Activated CD8-positive, alpha-beta memory T cell treated with anti-CD3 and anti-CD28 coated beads for 36 hours (primary cell): Measurements from ENCODE around the gene DAPL1. TPM values are rescaled to one million over a fixed set of nuclear protein-coding genes. Genes with fewer than 3 reads are reported as not detected.

ENCODE experiments used
- CTCF ChIA-PET: fragments of 350-600 bp; sonication (Branson Sonifier 250); formaldehyde crosslinking; loops from one replicate; lab custom pipeline; 2021; ENCODE audit warnings: antibody characterized with exemption; lab: Charles Lee
- POLR2A ChIA-PET: fragments of 350-600 bp; sonication (Branson Sonifier 250); formaldehyde crosslinking; loops from one replicate; lab custom pipeline; 2021; ENCODE audit warnings: antibody characterized with exemption; lab: Charles Lee
- total RNA-seq, 2 experiments: library from RNA; stranded (reverse); gene quantifications; one replicate each; pipeline ENCODE4 v1.2.3, GENCODE V29; 2021

DAPL1 gene, protein sequence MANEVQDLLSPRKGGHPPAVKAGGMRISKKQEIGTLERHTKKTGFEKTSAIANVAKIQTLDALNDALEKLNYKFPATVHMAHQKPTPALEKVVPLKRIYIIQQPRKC
- total RNA-seq = not detected

DNA sequence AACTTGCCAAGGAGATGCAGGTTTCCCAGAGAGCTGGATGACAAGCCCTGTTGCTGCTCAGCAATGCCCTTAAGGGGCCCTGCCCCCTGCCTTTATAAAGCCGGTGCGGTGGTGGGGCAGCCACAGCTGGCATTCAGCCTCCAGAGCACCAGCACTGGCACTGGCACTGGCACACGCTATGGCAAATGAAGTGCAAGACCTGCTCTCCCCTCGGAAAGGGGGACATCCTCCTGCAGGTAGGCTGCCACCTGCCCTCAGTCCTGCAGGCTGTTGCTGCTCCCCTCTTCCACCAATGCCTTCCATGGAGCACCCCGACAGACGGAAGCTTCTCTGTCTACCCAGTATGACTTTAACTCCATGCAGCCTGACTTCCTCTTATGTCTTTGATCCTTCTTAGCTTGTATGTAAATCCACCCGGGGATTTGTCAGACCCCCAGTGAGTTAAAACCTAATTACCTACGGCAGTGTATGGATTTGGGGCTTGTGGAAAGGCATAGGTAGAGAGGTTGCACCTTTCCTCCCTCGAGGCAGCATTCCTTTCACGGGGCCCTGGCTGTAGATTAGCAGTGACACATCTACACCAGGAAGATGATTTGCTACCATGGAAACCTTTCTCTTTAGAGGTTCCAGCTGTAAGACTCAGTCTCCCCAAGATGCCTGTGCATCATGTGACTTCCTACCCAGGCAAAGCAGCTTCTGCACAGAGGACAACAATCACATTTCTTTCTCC is at the start of gene DAPL1:
Gene DAPL1 (plus strand): TSS at position 123 of the 730 bp plus-strand sequence. CDS start 56 bp downstream, at position 179.
- ChIA-PET POLR2A (no interaction called here), CTCF (no interaction called here)

DNA sequence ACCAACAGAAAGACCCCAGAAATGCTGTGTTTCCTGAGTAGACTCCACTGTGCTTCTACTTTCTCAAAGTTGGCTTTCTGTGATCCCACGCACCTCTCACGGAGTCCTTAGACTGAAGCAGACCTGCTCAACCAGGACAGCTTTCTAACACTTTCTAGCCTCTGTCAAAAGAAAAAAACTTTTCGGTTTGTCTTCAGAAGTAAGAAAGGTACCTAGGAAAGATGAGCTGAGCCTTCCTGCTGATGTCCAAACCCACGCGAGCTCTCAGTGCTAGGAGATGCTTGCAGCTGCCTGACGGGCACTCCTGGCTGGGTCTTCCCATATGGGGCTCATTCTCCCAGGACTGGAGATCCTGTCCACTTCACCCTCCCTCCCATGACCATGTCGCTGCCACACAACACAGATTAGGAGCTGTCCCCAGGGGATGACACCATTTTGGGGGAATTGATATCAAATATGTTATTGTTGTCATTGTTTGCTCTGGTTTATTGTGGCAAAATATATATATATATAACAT is 49.2 kb upstream of the DAPL1 start:
- ChIA-PET POLR2A (no interaction called here), CTCF (interaction anchor here (1.3 to 2.2 kb wide), 3 partner anchors 9 to 722 kb away, joined by 3 to 6 read pairs (median 3); no protein-coding TSS in a partner anchor)

- ChIA-PET CTCF (interaction anchor here (1.3 to 2.2 kb wide), 3 partner anchors 9 to 723 kb away, joined by 3 to 6 read pairs (median 3); no protein-coding TSS in a partner anchor), POLR2A (no interaction called here)
Observed at GRCh38 chr2:158746488-158746887, 48.6 kb upstream of the DAPL1 start.

DNA sequence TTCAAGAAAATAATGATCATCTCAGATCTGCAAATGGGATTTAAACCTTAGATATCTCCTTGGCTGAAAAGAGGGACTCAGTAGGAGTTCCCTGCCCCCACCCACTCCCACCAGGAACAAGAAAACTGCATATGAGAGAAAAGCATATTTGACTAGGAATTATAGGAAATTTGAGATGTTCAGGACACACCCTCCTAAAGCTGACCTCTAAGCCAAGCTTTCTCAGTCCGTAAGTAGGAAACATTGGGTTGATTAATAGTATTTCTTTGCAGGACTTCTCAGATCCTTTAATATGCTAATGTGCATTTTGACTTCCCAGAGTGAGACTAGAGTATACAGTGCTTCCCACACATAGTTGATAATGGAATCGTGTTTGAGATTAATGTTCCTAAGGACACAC is 47.8 kb upstream of the DAPL1 start:
- CTCF ChIA-PET = interaction anchor here (1.3 to 2.0 kb wide), 2 partner anchors 10 to 723 kb away, joined by 3 to 5 read pairs; no protein-coding TSS in a partner anchor
- POLR2A ChIA-PET = interaction anchor here (0.6 kb wide), 1 partner anchor 15 kb away, joined by 3 read pairs; no protein-coding TSS in a partner anchor

DNA sequence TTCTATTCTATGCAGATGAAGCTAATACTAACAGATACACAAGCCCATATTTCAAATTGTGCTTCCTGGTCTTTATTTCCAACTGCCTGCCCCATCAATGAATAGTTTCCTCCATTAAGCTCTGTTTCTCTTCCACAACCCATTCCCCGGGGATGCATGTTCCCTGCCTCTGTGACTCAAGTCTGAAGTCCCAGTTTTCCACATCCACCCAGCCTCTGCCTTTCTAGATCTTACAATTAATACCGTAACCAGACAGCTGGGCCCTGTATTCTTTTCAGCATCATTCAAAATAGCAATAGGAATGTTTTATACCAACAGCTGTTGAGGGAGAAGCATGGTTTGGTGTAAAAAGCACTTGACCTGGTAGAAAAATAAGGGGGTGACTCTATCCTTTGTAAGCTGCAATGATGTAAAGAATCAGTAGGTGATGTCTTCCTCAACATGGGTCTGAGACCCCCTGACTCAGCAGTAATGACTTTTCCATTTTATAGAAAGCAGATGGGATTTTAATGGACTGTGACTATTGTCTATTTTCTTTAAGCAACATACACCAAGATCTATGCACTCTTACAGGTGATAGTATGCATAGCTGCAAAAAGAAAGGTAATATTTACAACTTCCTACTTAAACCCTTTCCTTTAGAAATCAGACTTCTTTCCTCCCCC is 46.1 kb upstream of the DAPL1 start:
- ChIA-PET CTCF (interaction anchor here (2.0 kb wide), 1 partner anchor 725 kb away, joined by 5 read pairs; no protein-coding TSS in a partner anchor), POLR2A (no interaction called here)

DNA sequence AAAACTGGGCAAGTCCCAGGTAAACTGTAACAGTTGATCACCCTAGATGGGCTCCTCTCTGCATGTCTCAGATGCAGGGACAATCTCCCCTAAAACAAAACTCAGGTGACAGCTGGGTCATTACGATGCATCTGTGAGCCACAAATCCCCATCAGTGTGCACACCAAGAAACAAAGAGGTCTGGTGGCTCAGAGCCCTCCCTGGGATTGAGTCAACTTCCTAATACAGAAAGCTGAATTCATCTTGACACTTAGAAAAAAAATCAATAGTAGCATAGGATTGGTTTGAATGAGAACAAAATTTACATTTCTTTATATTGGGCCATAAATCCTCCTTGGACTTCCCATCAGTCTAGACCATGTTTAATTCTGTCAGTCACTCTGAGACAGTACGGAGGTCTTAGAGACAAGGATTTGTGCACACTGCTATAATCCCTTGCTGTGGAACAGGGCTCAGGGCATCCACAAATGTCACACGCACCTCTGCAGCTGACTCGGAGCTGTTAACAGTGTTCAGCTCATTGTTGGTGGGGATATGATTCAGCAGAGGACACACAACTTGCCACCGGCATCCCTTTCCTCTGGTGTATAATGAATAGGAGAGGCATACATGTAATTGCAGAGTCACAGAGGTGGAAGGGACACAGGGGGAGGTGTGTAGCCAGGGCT is 44.5 kb upstream of the DAPL1 start:
- CTCF ChIA-PET = interaction anchor here (1.1 kb wide), 1 partner anchor 716 kb away, joined by 3 read pairs; no protein-coding TSS in a partner anchor

DNA sequence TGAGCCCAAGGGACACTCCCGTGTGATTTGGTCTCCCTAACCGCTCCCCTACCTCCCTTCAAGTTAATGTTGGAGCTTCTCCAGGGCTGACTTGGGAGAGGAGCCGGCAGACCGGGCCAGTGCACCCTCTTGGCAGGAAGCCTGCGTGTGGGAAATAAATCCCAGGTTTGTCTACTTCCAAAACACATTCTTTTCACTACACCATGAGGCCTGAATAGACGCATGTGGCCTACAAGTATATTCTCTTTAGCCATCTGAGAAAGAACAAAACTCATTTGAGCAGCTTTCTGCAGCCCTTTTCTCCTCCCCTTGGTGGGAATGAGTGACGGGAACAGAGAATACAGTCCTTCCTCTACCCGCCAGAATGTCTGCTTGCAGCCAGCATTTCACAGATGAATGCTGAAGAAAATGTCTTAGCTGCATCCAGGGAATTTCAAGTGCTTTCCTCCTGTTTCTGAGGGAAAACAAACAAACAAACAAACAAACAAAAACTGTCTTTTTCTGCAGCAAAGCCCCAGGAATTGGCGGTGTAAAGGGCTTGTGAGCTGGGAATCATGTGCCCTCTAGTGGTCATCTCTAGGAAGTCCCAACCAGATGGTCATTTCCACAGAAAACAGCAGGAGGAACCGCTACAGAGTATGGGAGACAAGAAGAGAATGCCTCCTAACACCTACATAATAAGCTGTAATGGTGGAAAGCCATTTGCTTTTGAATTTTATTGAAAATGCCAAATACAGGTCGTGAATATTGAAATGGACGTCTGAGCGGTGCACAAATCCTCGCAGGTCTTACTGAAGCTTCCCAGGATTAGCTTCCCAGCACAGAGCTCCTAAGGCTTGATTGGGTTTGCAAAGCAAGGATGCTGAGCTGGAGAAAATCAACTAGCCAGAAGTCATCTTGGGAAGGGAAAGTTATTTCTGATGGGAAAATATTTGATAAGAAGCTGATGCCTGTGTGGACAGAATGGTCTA is 41.2 kb upstream of the DAPL1 start:
- ChIA-PET CTCF (interaction anchor here (1.1 to 1.3 kb wide), 3 partner anchors 13 to 730 kb away, joined by 3 to 5 read pairs (median 3); no protein-coding TSS in a partner anchor), POLR2A (no interaction called here)

More for the DNA sequence above, 44.5 kb upstream of the DAPL1 start:
- POLR2A ChIA-PET = no interaction called here

DNA sequence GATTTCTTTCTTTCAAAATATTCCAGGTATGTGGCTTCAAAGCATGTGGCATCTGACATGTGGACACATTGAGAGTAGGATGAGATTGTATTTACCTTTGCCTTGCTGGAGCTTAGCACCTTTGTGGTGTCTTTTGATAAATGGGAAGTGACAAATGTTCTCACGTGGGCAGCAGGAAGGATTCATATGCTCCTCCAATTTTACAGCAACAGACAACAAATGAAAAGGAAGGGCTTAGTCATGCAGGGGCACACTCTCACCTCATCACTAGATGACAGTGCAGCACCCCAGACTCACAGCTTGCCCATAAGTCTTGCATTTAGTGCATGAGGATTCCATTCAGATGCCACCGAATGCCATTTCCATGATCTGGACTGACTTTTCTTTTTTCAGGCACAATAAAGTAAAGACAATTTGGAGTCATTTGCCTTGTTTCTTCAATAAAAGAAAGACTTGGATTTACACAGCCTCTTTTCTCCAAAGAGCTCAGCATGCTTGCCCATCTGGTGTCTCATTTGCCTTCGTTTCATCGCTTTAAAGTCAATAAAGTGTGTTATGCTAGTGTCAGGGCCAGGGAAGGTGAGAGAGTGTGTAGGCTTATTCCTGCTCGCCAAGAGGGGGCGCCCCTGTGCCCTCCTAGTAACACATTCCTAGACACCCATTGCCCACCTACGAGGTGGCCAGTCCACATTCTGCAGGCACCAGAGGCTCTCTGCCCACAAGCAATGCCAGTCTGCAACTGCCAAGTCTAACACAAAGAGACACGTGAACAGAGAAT is 39.6 kb upstream of the DAPL1 start:
- POLR2A ChIA-PET = no interaction called here
- CTCF ChIA-PET = interaction anchor here (0.8 to 1.4 kb wide), 2 partner anchors 576 to 731 kb away, joined by 3 read pairs; no protein-coding TSS in a partner anchor

GRCh38 chr2:158756331-158756730 is 38.8 kb upstream of the DAPL1 start:
- ChIA-PET POLR2A (no interaction called here), CTCF (interaction anchor here (1.4 kb wide), 1 partner anchor 576 kb away, joined by 3 read pairs; no protein-coding TSS in a partner anchor)

DNA sequence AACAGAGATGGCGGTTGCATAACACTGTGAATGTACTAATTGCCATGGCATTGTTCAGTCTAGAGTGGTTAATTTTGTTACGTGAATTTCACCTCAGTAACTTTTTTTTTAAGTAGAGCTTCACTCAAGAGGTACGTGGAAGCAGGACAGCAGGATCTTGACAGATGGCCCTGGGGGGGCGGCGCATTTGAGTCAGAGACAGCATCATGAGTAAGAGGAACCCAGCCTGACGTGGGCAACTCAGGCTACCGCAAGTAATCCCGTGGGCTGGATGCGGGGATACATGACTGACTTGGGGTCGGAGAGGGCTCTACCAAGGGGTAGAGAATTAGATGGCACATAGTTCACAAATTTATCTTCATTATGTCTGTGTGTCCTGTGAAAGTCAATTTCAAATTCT is 38.1 kb upstream of the DAPL1 start:
- ChIA-PET POLR2A (no interaction called here), CTCF (no interaction called here)

GRCh38 chr2:158760887-158761286 is 34.2 kb upstream of the DAPL1 start:
- CTCF ChIA-PET = interaction anchor here (1.0 kb wide), 1 partner anchor 736 kb away, joined by 3 read pairs; no protein-coding TSS in a partner anchor
- POLR2A ChIA-PET = no interaction called here

DNA sequence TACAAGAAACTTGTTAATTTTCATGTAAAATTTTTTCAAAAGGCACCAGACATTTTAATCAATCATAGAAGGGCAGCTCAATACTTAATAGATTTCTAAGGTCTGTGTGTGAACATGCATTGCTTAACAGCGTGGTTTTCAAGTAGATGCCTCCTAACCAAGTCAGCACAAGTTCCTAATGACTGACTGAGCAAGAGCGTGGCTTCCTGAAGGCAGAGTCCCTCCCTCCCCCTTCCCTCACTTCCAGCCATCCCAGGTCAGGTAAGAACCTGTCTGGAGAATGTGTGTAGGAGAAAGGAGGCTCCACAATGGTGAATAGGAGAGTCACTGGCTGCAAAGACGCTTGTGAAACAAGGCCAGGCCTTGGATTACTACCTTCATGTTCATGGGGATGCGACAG is 33.5 kb upstream of the DAPL1 start:
- ChIA-PET POLR2A (interaction anchor here (0.6 kb wide), 1 partner anchor 15 kb away, joined by 3 read pairs; no protein-coding TSS in a partner anchor), CTCF (no interaction called here)

GRCh38 chr2:158762336-158762735 is 32.8 kb upstream of the DAPL1 start:
- ChIA-PET CTCF (no interaction called here), POLR2A (interaction anchor here (0.6 kb wide), 1 partner anchor 15 kb away, joined by 3 read pairs; no protein-coding TSS in a partner anchor)

DNA sequence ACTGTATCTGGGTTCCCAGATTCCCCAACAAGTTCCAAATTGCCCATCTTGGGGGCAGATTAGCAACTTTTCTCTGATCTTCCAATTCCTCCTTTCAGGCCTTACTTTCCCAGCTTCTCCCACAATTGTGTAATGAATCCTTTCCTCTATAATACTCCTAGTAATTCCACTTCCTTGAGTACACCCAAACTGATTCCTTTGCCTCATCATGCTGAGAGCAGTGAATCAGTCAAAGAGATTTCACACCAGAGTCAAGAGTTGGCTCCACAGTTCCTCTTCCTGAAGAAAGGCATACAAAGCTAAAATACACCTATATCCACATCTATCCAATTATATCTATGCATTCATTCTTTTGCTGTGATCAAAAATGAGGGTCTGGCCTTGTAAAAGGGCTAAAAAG is 28.6 kb upstream of the DAPL1 start:
- CTCF ChIA-PET = interaction anchor here (1.1 kb wide), 1 partner anchor 12 kb away, joined by 3 read pairs; no protein-coding TSS in a partner anchor
- POLR2A ChIA-PET = no interaction called here

DNA sequence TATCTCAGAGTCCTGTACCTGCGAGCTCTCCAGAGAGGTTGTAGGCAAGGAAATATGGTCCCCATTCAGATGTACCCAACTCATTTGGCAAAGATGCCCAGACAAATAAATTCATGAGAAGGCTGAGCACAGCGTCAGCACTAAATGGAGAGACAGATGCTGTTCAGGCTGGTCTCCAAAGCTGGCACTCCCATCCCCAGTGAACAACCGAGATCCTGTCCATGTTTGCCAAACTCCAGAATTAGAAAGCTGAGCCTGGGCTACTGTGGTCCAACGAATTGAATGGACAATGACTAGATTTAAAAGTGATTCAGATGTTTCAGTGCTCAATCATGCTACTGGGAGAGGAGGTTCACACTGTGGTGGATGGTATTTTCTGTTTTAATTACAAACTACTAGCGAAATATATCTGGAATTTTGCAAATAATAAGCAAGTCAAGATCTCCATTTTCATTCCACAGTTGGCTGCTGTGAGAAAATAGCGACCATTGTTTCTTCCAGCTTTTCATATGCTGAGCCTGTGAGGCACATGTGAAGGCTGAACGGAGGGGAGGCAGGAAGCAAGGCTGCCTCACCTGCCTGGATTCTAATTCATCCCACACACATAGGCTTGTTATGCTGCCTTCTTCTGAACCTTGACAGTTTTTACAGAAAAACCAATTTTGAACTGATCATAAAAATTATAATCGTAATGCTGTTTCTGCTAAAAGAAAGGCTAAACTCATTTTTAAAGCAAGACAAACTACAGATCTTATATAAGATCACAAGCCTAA is 22.6 kb upstream of the DAPL1 start:
- ChIA-PET POLR2A (no interaction called here), CTCF (no interaction called here)

- ChIA-PET POLR2A (no interaction called here), CTCF (no interaction called here)
Observed at GRCh38 chr2:158773121-158773520, 22.0 kb upstream of the DAPL1 start.
